Activated T-cell treated with anti-CD3 and anti-CD28 coated beads, Interleukin-2, amount 50 U/mL, for 4 hours (primary cell): ENCODE measurements around the gene CCN2. TPM values are rescaled to one million over a fixed set of nuclear protein-coding genes. Genes with fewer than 3 reads are reported as not detected.
"Not testable (repeated sequence)": the region's sequence is repeated elsewhere in the genome, so short reads cannot be mapped to it uniquely, and the experiment has no call there.

ENCODE experiments used
- ATAC-seq, 2 donors: fragments of 200-7000 bp; cut with Tn5 transposase; one replicate each; pipeline ENCODE4 v1.10.0; 2021
- DNase-seq: peaks from one replicate; pipeline ENCODE4 v3.0.0-alpha.2; 2020
- H3K27me3 Mint-ChIP-seq: one replicate; pipeline ENCODE4 v1.8.0; 2021; ENCODE audit warnings: low read depth, mixed read lengths
- H3K36me3 Mint-ChIP-seq: one replicate; pipeline ENCODE4 v1.8.0; 2022; ENCODE audit warnings: mixed read lengths; ENCODE audit not compliant: insufficient read depth
- H3K4me1 Mint-ChIP-seq: one replicate; pipeline ENCODE4 v1.8.0; 2021; ENCODE audit warnings: low read depth, mixed read lengths
- H3K4me3 Mint-ChIP-seq: one replicate; pipeline ENCODE4 v1.8.0; 2021; ENCODE audit warnings: mild to moderate bottlenecking, moderate library complexity, mixed read lengths
- H3K9me3 Mint-ChIP-seq: one replicate; pipeline ENCODE4 v1.8.0; 2021; ENCODE audit warnings: mixed read lengths
- total RNA-seq, 3 donors: library from RNA; stranded (reverse); gene quantifications; one replicate each; pipeline ENCODE4 v1.2.1, GENCODE V29; 2021

The CCN2 gene
- total RNA-seq, 3 donors from 2014 or later = 0.32 to 0.41 (median 0.33) TPM

GRCh38 chr6:131937226-131937625 is 13.9 kb downstream of the CCN2 start:
- Mint-ChIP-seq H3K27me3 (peaks cover 9% of the 10 kb centered on the region), H3K36me3 (no peaks in the 10 kb centered on the region), H3K9me3 (no peaks in the 10 kb centered on the region)

DNA sequence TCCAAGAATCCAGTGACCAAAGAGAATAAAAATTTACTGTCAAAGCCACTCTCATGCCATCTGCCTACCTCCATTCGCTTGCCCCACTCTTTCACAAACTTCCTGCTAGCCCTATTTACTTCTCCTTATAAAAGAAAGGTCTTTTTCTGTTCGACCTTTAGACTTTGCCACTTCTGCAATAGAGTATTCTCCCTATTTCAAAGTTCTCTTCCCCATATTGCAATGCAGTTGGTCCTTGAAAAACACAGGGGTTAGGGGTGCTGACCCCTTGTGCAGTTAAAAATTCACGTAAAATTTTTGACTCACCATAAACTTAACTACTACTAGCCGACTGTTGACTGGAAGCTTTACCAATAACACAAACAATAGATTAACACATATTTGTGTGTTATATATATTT is 15.0 kb downstream of the CCN2 start:
- no peaks in the 10 kb centered on the region for H3K4me1 Mint-ChIP-seq
- H3K4me3 Mint-ChIP-seq = no peak overlapping the region
- peaks cover 16% of the 10 kb centered on the region for H3K27me3 Mint-ChIP-seq
- no peaks in the 10 kb centered on the region for H3K36me3 Mint-ChIP-seq
- H3K9me3 Mint-ChIP-seq = no peaks in the 10 kb centered on the region
- no peak for DNase-seq
- ATAC-seq = no peak

More at GRCh38 chr6:131937226-131937625, 13.9 kb downstream of the CCN2 start:
- no peak for DNase-seq
- no peak overlapping the region for H3K4me3 Mint-ChIP-seq
- H3K4me1 Mint-ChIP-seq = no peaks in the 10 kb centered on the region
- ATAC-seq = no peak

- Mint-ChIP-seq H3K36me3 (no peaks in the 10 kb centered on the region), H3K9me3 (no peaks in the 10 kb centered on the region), H3K27me3 (peaks cover 21% of the 10 kb centered on the region), H3K4me3 (no peak overlapping the region), H3K4me1 (no peaks in the 10 kb centered on the region)
- ATAC-seq = no peak
- no peak for DNase-seq
These were observed 20.0 kb downstream of the CCN2 start for GRCh38 chr6:131931063-131931750.

- H3K4me1 Mint-ChIP-seq = no peaks in the 10 kb centered on the region
- ATAC-seq (no peak), DNase-seq (no peak)
- no peaks in the 10 kb centered on the region for H3K36me3 Mint-ChIP-seq
- no peak overlapping the region for H3K4me3 Mint-ChIP-seq
- no peaks in the 10 kb centered on the region for H3K9me3 Mint-ChIP-seq
- peaks cover 21% of the 10 kb centered on the region for H3K27me3 Mint-ChIP-seq
These were observed 21.2 kb downstream of the CCN2 start for GRCh38 chr6:131929976-131930375.

DNA sequence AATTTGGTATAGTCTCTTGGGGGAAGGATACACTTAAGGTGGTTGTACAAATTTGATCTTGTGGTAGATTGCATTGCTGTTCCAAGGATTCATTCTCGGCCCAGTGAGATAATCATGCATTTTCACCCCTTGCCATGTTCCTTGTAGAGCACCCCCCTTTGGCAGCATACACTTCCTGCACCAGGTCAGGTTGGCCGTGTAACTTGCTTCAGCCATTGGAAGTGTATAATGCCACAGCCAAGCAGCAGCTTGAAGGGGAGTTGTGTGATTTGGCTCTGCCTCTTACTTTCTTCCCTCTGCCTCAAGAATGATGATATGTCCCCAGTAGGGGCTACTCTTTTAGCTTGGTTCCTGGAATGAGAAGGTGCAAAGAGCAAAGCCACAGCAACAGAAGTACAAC is 21.9 kb downstream of the CCN2 start:
- no peaks in the 10 kb centered on the region for H3K9me3 Mint-ChIP-seq
- H3K4me1 Mint-ChIP-seq = no peaks in the 10 kb centered on the region
- no peaks in the 10 kb centered on the region for H3K36me3 Mint-ChIP-seq
- H3K27me3 Mint-ChIP-seq = peaks cover 21% of the 10 kb centered on the region
- ATAC-seq (no peak), DNase-seq (no peak)
- no peak overlapping the region for H3K4me3 Mint-ChIP-seq

DNA sequence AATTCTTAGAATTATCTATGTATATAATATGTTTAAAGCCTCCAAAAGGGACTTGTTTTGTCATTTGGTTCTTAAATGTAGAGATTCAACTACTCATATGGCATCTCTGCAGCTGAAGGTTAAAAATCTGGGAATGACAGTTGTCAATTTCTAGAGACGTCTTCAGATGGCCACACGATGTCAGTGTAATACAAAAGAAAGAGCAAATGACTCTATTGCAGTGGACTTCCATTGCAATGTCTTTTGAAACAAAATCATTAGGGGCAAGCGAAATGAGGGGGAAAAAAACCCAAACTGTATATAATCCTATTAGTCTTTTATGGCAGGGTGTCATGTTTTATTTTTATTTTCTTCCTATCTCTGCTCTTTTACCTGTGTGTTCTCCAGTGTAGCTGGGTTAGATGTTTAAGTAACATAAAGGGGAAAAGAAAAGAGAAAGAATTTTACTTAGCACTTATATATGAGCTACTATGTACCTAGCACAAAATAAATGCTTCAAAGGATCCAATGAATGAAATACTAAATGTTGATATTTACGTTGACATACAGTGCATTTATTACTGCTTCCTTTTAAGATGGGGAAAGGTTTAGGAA is 26.2 kb downstream of the CCN2 start:
- ATAC-seq = no peak
- Mint-ChIP-seq H3K36me3 (no peaks in the 10 kb centered on the region), H3K4me3 (no peak overlapping the region), H3K27me3 (peaks cover 4% of the 10 kb centered on the region), H3K9me3 (peaks cover 9% of the 10 kb centered on the region), H3K4me1 (no peaks in the 10 kb centered on the region)
- DNase-seq = no peak

DNA sequence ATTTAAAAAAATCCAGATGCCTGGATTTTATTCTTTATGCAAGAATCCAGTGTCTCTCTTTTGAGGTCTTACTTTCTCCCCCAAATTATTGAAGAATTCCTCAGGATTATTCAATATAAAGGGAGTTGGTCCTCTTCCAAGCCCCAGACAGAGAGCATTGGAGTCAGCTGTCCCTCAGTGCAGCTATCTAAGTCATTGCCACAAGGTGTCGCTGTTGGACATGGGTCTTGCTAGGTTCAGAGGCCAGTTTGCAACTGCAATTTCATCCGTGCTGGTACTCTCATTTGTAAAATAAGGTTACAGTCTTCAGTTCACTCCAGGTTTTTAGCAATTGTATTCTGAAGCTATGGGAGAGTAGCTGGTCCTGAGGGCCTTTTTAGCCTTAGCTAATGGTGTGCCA is 27.8 kb downstream of the CCN2 start:
- no peaks in the 10 kb centered on the region for H3K4me1 Mint-ChIP-seq
- DNase-seq (no peak), ATAC-seq (no peak)
- no peaks in the 10 kb centered on the region for H3K36me3 Mint-ChIP-seq
- H3K4me3 Mint-ChIP-seq = no peak overlapping the region
- H3K27me3 Mint-ChIP-seq = peaks cover 5% of the 10 kb centered on the region
- peaks cover 9% of the 10 kb centered on the region for H3K9me3 Mint-ChIP-seq

GRCh38 chr6:131920656-131921055 is 30.5 kb downstream of the CCN2 start:
- peaks cover 9% of the 10 kb centered on the region for H3K4me1 Mint-ChIP-seq
- no peak for DNase-seq
- H3K27me3 Mint-ChIP-seq = peaks cover 31% of the 10 kb centered on the region
- no peaks in the 10 kb centered on the region for H3K36me3 Mint-ChIP-seq
- no peak overlapping the region for H3K4me3 Mint-ChIP-seq
- H3K9me3 Mint-ChIP-seq = peaks cover 12% of the 10 kb centered on the region
- no peak for ATAC-seq

DNA sequence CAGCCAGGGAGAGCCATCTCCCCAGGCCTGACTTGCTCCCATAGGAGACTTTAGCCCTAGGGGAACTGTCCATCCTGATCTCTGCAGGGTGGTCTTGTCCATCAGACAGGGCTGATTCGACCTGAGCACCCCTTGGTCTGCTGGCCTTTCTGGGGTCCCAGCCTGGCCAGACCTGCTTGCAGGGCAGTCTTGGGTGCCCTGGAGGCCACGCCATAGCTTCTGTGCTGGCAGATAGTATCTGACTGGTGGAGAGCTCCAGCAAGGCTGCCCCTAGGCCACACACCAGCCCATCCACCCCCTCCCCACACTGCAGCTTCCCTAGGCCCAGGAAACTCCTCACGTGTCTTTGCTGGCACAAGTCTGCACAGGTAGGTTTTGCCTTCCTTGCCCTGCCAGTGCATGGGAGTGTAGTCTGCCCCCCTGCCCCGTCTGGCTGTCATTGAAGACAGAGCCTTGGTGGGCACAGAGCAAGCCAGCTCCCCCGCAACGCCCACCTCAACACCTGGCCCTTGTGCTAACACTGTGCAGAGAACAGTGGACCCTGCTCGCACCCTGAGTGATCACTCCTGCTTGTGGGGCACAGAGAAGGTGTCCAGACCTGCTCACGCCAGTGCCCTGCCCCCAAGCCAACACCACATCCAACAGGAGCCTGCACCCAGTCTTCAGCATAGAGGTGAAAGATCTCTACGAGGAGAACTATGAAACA is 32.4 kb downstream of the CCN2 start:
- no peak for ATAC-seq
- Mint-ChIP-seq H3K27me3 (peaks cover 40% of the 10 kb centered on the region), H3K9me3 (peaks cover 12% of the 10 kb centered on the region), H3K4me1 (peaks cover 9% of the 10 kb centered on the region), H3K36me3 (no peaks in the 10 kb centered on the region), H3K4me3 (no peak overlapping the region)
- no peak for DNase-seq

DNA sequence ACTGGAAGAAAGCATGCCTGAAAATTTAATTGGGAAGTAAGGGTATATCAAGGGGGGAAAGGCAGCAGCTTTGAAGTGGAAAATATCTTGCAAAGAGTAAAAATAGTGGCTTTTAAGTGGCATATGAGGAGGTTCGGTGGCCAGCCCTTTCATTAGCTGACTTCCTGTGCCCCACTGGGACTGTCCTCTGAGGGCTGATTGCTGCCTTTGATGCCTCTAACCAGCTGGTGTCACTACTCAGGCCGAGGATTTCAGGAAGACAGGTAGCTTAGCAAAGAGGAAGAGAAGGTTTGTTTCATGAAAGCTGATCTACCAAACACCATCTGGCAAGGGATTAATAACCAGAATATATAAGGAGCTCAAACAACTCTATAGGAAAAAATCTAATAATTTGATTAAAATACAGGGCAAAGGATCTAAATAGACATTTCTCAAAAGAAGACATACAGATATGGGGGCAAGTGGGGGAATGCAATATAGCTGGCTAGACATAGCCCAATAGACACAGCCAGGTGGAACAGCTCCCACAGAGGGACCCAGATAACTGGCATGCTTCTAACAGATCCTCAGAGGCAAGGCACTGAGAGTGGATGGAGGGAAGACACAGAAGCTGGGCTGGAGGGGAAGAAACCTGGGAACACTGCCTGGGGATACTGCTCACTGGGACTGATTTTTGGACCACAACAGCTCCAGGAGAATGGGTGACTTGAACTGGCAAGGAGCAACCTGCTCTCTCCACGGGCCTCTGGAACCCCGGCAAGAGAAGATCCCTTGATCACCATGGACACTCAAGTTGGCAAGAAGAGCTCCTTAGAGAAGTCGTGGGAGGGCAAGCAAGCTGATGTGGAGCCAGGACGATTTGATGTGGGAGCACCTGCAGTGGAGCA is 33.2 kb downstream of the CCN2 start:
- DNase-seq (no peak), ATAC-seq (no peak)
- peaks cover 47% of the 10 kb centered on the region for H3K27me3 Mint-ChIP-seq
- H3K36me3 Mint-ChIP-seq = no peaks in the 10 kb centered on the region
- peaks cover 11% of the 10 kb centered on the region for H3K9me3 Mint-ChIP-seq
- H3K4me1 Mint-ChIP-seq = peaks cover 9% of the 10 kb centered on the region
- H3K4me3 Mint-ChIP-seq = no peak overlapping the region

DNA sequence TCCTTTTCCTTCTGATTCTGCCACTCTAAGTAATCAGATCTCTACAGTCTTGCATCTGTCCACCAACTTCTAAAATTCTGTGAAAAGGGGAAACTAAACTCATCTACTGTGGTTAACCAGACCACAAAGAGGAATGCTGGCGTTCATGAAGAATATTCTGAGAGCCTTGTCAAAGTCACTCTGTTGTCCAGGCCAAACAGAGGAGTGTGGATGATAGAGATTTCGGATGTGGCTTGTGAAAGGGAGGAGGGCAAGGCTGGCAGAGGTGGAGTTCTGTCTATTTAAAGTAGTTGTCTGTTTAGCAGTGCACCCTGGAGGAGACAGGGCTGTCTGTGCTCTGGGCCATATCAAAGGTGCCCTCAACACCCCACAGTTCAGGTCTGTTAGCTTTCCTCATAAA is 33.9 kb downstream of the CCN2 start:
- no peaks in the 10 kb centered on the region for H3K36me3 Mint-ChIP-seq
- ATAC-seq (no peak), DNase-seq (no peak)
- H3K9me3 Mint-ChIP-seq = peaks cover 8% of the 10 kb centered on the region
- H3K27me3 Mint-ChIP-seq = peaks cover 49% of the 10 kb centered on the region
- H3K4me3 Mint-ChIP-seq = no peak overlapping the region
- peaks cover 9% of the 10 kb centered on the region for H3K4me1 Mint-ChIP-seq

DNA sequence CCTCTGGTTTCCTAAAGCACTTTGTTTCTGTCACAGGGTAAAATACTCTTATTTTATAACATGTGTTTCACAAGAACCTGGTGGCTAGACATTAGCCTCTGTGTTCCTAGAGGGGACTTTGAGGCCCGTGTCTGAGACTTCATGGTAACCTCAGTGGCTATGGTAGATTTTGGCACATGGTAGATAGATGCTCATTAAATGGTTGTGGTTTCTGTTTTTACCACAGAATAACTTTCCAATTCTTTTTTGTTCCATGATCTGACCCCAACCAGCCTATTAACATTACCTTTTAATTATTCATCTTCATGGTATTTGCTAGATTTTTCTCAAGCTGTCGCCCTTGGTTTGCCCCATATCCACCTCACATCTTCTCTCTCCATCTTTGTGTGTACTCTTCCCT is 34.3 kb downstream of the CCN2 start:
- Mint-ChIP-seq H3K36me3 (no peaks in the 10 kb centered on the region), H3K27me3 (peaks cover 52% of the 10 kb centered on the region), H3K4me3 (no peak overlapping the region), H3K9me3 (peaks cover 8% of the 10 kb centered on the region), H3K4me1 (peaks cover 11% of the 10 kb centered on the region)
- DNase-seq (no peak), ATAC-seq (peak in 1 of 2 donors; percentile 23)

DNA sequence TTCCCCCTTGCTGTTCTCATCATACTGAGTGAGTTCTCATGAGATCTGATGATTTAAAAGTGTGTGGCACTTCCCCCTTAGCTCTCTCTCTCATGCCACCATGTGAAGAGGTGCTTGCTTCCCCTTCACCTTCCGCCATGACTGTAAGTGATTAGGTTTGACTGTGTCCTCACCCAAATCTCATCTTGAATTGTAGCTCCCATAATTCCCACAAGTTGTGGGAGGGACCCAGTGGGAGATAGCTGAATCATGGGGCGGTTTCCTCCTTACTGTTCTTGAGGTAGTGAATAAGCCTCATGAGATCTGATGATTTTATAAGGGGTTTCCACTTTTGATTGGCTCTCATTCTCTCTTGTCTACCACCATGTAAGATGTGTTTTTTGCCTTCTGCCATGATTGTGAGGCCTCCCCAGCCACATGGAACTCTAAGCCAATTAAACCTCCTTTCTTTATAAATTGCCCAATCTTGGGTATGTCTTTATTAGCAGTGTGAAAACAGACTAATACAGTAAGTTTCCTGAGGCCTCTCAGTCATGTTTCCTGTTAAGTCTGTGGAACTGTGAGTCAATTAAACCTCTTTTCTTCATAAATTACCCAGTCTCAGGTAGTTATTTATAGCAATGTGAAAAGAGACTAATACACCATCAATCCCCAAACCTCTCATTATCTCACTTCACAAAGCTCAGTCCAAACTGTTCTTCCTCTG is 34.9 kb downstream of the CCN2 start:
- peak; percentile 16 to 27 for ATAC-seq

More for the DNA sequence above, 34.9 kb downstream of the CCN2 start:
- not testable (repeated sequence) for H3K4me3 Mint-ChIP-seq, H3K9me3 Mint-ChIP-seq, DNase-seq, H3K36me3 Mint-ChIP-seq
- peaks cover 55% of the 10 kb centered on the region for H3K27me3 Mint-ChIP-seq
- peaks cover 11% of the 10 kb centered on the region for H3K4me1 Mint-ChIP-seq
